ENCODE data around the gene NOVA2. TPM values are rescaled to one million over a fixed set of nuclear protein-coding genes. Genes with fewer than 3 reads are reported as not detected.

Gene NOVA2
- total and polyA plus RNA-seq, 9 of the 15 experiments (the other 6 are each of a cell fraction or from before 2014, with no cell fraction given) = not detected

DNA sequence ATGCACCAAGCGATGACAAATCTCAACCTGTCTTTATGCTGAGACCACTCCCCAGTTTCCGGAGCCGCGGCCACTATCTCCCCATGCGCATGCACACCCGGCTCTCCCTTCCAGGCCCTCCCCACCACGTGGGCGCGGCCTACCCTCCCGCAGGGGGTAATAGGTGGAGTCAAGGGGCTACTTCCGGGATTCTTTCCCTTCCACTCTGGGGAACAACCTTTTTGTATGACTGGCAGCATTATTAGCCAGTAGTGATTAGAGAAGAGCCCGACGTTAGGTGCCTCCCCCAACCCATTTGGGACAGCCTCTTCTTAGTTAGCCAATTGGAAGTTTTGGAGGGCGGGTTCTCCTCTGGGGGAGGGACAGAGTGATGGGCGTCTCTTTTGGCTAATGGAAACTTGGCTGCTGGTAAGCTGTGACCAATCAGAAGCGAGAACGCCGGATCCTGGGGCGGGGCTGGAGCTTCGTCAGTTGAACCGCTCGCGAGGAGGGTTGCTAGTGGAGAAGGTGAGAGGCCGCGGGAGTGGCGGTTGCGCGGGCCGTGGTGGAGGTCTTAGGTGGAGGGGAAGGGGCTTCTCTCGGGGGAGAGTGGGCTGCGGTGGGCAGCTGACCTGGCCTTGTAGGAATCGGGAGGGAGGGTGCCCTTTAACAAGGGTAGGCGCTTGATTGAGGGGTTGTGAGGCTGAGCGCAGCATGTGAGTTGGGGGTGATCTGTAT, 21.5 kb upstream of the NOVA2 start, which contains the start of gene CCDC61 (continued):
- TF ChIP-seq ZNF445 (CRISPR knock-in tag; IDR thresholded peaks at IDR 0.05; ENCODE audit: low read depth) = no peak
- no peak for TF ChIP-seq UBTF (IDR thresholded peaks at IDR 0.05; ENCODE audit: borderline replicate concordance in 1 of 2, low read depth in 2 of 2, low read length in 2 of 2)
- TF ChIP-seq TSC22D4 (tag; IDR thresholded peaks at IDR 0.05) = no peak
- no peak for TF ChIP-seq RBM15 (IDR thresholded peaks at IDR 0.05; ENCODE audit: insufficient read depth, low read length)
- no peak for TF ChIP-seq ZNF764 (CRISPR knock-in tag; IDR thresholded peaks at IDR 0.05; ENCODE audit: low read depth)
- peak; percentile 86 for TF ChIP-seq OTX1 (CRISPR knock-in tag; IDR thresholded peaks at IDR 0.05)
- TF ChIP-seq SRSF7 (optimal IDR thresholded peaks at IDR 0.05; ENCODE audit: low read depth, low read length) = no peak
- TF ChIP-seq E2F3 (CRISPR knock-in tag; IDR thresholded peaks at IDR 0.05) = 0 out of 2 replicates have a peak, but pooled peaks have one; percentile 44
- TF ChIP-seq SETDB1 (IDR thresholded peaks at IDR 0.05; ENCODE audit: low read length) = no peak
- no peak for TF ChIP-seq ZNF184 (CRISPR knock-in tag; IDR thresholded peaks at IDR 0.05)
- TF ChIP-seq SREBF1 (IDR thresholded peaks at IDR 0.05; ENCODE audit: borderline replicate concordance, low read depth, low read length) = no peak
- TF ChIP-seq, protein P1, sequence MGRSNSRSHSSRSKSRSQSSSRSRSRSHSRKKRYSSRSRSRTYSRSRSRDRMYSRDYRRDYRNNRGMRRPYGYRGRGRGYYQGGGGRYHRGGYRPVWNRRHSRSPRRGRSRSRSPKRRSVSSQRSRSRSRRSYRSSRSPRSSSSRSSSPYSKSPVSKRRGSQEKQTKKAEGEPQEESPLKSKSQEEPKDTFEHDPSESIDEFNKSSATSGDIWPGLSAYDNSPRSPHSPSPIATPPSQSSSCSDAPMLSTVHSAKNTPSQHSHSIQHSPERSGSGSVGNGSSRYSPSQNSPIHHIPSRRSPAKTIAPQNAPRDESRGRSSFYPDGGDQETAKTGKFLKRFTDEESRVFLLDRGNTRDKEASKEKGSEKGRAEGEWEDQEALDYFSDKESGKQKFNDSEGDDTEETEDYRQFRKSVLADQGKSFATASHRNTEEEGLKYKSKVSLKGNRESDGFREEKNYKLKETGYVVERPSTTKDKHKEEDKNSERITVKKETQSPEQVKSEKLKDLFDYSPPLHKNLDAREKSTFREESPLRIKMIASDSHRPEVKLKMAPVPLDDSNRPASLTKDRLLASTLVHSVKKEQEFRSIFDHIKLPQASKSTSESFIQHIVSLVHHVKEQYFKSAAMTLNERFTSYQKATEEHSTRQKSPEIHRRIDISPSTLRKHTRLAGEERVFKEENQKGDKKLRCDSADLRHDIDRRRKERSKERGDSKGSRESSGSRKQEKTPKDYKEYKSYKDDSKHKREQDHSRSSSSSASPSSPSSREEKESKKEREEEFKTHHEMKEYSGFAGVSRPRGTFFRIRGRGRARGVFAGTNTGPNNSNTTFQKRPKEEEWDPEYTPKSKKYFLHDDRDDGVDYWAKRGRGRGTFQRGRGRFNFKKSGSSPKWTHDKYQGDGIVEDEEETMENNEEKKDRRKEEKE (IDR thresholded peaks at IDR 0.05; ENCODE audit: borderline replicate concordance in 1 of 2, control insufficient read depth in 1 of 2, low read depth in 2 of 2, low read length in 1 of 2) = no peak
- TF ChIP-seq TEAD1 (CRISPR knock-in tag; IDR thresholded peaks at IDR 0.05) = peak in 1 of 2 experiments; percentile 59; a peak in 1 of 4 replicates
- TF ChIP-seq RAD51 (IDR thresholded peaks at IDR 0.05; ENCODE audit: borderline replicate concordance, low read depth) = peak; percentile 77
- no peak for TF ChIP-seq NR4A1 (CRISPR knock-in tag; IDR thresholded peaks at IDR 0.05)
- TF ChIP-seq NR4A1 (tag; IDR thresholded peaks at IDR 0.05) = no peak
- TF ChIP-seq ZNF561 (CRISPR knock-in tag; conservative IDR thresholded peaks at IDR 0.05) = 0 out of 2 replicates have a peak, but pooled peaks have one; percentile 24
- TF ChIP-seq NBN (IDR thresholded peaks at IDR 0.05; ENCODE audit: low read depth) = no peak
- TF ChIP-seq, protein P2, sequence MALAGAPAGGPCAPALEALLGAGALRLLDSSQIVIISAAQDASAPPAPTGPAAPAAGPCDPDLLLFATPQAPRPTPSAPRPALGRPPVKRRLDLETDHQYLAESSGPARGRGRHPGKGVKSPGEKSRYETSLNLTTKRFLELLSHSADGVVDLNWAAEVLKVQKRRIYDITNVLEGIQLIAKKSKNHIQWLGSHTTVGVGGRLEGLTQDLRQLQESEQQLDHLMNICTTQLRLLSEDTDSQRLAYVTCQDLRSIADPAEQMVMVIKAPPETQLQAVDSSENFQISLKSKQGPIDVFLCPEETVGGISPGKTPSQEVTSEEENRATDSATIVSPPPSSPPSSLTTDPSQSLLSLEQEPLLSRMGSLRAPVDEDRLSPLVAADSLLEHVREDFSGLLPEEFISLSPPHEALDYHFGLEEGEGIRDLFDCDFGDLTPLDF (CRISPR knock-in tag; IDR thresholded peaks at IDR 0.05) = no peak
- no peak for TF ChIP-seq ZNF395 (CRISPR knock-in tag; IDR thresholded peaks at IDR 0.05)
